Midbrain (tissue), 1 donor: ENCODE measurements around the gene KAZN.
"Not testable (repeated sequence)": the region's sequence is repeated elsewhere in the genome, so short reads cannot be mapped to it uniquely, and the experiment has no call there.

Experiments used
- DNase-seq: peaks from one replicate; lab custom pipeline; 2025; lab: John Stamatoyannopoulos, UW

KAZN gene

DNA sequence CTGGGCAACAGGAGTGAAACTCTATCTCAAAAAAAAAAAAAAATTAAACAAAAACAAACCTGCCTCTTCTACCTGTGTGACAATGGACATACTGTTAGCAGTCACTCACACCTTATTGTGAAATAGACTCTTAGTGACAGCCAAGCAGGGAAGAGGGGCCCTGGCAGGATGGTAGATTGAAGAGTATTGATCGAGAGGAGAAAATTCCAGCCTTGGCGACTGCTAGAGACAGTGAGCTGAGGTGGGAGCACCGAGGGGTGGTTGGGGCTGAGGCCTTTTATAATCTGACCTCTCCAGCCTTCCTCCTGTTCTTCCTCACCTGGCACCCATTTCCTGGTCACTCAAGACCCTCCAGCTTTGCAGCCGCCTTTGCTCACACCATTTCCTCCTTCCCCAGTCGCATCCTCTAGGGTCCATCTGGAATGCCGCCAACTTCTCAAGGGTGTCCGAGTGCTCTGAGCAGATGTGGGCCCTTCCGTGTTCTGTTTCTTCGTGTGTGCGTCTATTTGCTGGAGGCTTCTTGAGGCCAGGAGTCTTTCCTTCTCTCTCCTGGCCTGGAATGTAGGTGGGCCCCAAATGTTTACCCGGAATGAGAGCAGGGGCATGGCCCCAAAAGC is 358.2 kb downstream of the KAZN start:
- DNase-seq, result no peak

DNA sequence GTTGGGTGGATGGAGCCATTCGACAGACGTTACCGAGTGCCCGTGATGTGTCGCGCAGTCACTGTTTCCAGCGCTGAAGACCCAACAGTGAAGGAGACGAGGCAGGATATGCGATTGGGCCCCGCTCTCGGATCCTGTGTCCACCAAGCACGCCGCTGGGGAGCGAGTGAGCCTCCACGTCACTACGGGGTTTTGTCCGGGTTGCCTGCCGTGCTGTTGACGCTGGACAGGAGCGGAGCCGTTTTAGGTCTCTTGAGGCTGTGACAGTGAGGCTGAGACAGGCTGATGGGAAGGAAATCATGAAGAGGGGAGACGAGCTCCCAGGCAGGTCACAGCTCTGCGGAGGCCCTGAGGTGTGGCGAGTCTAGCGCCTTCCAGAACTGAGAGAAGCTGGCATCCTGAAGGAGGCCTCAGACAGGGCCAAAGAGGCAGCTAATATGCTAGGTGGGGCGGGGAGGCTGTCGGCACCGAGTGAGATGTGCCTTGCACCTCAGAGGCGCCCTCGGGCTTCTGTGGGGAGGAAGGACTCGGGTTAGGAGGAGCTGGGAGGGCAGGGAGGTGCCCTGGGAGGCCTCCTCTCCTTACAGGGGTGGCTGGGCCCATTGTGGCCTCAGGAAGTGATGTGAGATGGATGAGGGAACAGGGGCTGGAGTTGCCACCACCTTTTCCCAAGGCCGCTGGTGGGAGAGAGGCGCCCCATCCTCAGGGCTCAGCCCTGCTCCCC is 359.1 kb downstream of the KAZN start:
- no peak for DNase-seq

DNA sequence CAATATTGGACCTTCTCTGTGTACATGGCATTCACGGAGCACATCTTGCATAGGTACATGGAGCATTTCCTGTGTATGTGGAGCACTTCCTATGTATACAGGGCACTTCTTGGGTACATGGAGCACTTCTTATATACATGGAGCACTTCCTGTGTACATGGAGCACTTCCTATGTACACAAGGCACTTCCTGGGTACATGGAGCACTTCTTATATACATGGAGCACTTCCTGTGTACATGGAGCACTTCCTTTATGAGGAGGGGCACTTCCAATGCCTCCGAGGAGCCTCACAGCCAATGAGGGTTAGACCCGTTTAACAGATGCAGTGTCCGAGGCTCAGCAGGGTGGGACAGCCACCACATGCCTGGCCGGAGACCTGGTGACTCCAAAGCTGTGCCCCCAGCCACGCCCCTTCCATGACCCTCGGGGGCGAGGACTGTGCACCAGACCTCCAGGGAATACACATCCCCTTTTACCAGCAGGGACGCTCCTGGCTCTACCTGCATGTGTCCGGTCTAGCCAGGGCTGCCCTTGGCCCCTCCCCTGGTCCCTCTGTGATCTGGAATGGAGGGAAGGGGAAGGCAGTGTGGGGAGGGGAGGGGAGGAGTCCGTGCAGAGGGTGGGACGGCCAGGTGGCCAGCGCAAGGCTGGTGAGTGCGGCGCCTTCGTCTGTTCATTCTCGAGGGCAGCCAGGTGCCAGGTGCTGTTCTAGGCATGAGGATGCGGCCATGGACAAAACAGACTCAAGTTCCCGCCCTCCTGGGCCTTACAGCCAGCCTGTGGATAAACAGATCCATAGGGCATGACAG is 360.0 kb downstream of the KAZN start:
- DNase-seq, result no peak

DNA sequence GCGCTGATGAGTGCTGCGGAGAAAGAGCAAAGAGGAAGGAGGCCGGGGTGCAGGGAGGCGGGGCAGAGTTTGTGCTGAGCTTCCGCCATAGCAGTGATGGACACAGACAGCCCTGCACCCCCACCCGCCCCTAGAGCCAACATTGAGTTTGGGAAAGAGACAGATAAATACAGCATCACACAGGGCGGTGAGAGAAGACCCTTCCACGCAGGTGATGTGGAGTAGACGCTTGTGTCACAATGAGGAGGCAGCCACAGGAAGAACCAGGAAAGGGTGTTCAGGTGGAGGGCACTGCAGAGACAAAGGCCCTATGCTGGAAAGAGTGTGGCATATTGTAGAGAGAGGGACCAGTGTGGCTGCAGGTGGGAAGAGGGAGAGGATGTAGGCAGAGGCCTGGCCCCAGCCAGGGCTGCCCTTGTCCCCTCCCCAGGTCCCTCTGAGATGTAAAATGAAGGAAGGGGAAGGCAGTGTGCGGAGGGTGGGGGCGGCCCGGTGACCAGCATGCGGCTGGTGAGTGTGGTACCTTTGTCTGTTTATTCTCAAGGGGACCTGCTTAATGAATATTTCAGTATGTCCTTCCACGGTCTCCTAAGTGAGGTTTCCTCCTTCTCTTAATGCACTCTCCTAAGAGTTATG is 360.7 kb downstream of the KAZN start:
- no peak for DNase-seq

DNA sequence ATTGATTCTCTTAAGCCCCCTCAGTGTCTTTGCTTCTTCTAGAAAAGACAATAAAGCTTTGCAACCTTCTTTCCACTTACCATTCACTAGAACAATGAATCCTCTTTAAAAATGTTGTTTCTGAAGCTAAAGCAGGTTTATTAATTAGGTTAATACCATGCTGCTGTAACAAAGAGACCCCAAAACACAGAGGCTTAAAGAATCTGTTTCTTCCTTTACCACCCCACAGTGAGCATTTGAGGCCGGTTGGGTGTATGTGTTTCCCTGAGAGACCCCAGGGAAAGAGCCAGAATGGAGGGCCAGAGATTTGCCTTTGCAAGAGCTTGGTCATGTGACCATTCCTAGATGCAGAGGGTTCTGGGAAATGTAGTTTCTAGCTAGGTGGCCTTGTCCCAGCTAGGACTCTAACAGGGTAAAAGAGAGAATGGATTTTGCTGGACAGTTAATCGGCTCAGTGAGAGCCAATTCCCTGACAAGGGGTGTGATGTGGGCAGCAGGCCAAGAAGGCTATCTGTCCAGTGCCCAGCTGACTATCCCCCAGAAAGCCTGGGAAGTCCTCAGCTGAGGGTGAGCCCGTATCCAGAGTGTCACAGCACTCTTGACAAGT is 363.3 kb downstream of the KAZN start:
- DNase-seq, result no peak

DNA sequence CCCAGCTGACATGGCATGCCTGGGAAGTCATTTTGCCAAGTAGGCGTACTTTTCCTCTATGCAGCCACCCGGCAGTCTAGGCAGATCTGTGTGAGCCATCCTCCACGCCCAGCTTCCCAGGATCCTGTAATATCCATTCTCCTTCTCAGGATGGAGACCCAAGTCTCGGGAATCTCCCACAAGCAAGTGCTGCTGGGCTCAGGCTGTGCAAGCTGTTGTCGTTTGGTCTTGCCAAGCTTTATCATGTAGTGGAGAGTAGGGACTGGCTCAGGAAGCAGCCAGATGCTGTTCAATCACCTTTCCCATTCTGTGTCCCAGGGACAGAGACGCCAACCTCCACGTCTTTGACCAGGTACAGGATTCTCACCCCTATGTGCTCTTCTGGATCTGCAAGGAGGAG is 363.9 kb downstream of the KAZN start:
- DNase-seq, result no peak

DNA sequence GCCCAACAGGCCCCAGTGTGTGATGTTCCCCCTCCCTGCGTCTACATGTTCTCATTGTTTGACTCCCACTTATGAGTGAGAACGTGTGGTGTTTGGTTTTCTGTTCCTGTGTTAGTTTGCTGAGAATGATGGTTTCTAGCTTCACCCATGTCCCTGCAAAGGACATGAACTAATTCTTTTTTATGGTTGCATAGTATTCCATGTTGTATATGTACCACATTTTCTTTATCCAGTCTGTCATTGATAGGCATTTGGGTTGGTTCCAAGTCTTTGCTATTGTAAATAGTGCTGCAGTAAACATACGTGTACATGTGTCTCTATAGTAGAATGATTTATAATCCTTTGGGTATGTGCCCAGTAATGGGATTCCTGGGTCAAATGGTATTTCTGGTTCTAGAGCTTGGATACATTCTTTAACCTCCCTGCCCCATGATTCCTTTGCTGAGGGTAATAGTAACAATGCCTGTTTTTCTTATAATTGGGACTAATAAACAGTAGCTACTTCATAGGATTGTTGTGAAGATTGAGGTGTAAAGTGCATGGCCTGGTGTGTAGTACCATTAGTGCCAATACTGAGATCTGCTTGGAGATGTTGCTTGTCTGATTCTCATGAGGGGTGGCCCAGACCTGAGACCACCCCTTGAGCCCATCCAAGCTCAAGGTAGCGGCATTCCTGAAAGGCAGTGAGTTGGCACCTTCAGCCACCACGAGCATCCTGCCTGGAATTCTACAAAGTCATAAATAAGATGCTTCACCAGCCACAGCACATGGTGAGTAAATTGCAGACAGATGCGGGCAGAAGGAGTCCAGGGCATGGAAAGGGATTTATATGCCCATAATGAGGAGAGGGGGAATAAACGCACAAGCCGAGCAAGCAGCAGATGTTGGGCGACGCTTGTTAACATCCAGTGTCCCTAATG is 365.6 kb downstream of the KAZN start:
- DNase-seq, result not testable (repeated sequence)

DNA sequence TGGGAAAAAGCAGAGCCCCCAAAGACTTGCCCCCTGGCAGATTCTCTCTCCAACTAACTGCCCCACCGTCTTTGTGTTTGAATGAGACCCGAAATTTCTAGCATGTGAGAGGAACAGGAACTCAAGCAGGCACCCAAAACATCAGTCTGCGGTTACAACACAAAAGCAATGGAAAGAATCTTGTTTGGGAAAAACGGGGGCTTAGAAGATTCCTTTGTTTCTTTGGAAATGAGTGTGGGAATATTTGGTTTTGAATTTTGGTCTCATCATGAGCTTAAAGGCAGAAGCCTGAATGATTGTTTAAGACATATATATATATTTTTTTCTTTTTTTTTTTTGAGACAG is 366.2 kb downstream of the KAZN start:
- no peak for DNase-seq

DNA sequence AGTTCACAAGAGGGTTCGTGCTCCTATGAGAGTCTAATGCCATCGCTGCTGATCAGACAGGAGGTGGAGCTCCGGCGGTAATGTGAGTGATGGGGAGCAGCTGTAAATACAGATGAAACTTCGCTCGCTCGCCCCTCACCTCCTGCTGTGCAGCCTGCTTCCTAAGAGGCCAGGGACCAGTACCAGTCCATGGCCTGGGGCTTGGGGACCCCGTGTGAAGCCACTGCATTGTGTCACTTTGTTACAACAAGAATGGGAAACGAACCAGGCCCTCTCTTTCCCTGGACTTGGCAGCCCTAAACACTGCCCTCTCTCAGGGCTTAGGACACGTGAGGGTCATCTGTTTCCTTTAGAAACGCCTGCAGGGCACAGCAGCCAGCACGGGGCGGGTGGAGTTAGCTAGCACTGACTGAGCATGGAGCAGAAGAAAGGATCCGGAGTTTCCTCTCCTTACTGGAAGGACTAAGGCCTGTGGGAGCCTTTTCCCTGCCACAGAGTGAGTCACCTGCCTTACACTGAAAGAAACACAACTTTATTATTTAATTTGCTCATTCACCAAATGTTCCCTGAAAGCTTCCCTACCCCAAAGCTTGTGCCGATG is 369.9 kb downstream of the KAZN start:
- peak; percentile 64 for DNase-seq

DNA sequence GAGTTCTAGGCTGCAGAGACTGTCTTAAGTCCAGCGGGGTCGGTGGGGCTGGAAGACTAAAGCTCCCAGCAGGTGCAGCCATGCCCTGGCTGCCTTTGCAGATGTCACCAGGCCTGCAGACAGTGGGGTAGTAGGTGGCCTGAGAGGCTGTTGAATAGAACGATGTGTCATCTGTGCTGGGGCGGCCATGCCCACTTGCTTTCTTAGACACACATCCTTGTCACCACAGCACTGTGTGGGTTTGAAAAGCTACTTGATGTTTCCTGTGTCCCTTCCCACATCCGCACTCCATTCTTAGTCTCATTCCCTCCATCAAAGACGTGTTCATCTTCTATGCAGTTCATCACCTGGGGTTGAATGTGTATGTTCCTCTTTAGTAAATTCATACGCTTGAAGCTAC is 370.5 kb downstream of the KAZN start:
- no peak for DNase-seq

DNA sequence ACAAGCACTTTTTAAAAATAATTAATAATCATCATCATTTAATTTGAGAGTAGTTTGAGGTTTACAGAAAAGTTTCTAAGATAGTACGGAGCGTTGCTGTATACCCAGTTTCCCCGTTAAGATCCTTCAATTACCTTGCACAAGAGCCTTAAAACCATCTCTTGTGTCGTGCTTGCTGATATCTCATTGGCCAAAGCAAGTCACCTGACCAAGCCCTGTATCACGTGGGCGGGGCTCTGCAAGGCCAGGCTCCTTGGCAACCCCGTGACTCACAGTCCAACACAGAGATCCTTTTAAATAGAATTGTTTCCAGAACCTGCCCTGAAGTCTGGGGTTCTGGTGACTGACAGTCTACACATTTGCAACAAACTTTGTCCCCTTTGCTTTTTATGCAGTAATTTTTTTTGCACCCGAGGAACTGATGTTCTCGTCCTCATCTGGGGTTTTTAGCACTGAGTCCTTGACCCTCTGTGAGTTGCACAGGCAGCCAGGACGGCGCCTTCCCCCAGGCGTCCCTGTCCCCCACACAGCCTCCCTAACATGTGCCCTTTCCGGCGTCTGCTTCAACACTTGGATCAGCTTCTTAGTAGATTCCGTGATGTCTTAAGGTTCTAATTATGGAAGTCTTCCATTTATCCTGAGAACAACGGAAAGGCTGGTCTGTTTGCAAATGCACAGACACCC is 371.8 kb downstream of the KAZN start:
- peak; percentile 37 for DNase-seq

DNA sequence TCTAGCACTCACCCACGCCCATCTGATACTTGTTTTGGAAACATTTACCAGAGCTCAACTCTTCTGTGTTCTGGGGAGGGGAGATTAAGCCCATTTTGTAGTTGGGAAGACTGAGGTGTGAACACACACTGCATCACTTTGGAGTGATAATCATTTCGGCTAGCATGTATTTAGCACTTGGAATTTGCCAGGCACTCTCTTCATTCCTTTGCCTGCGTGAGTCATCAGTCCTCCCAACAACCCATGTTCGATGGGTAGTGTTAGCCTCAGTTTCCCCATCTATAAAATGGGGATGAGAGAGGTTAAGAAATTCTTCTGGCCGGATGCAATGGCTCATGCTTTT is 372.3 kb downstream of the KAZN start:
- DNase-seq, result no peak

DNA sequence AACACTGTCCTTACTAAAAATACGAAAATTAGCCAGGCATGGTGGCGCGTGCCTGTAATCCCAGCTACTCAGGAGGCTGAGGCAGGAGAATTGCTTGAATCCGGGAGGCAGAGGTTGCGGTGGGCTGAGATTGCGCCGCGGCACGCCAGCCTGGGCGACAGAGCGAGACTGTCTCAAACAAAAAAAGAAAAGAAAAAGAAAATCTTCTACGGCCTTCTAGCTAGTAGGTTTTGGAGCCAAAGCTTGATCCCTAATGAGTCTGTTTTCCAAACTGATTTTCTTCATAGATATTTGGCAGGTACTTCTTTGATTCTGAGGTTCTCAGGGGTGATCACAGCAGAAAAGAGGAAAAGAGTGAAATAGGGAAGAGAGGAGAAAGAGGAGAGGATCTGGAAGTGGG is 372.7 kb downstream of the KAZN start:
- DNase-seq, result no peak

DNA sequence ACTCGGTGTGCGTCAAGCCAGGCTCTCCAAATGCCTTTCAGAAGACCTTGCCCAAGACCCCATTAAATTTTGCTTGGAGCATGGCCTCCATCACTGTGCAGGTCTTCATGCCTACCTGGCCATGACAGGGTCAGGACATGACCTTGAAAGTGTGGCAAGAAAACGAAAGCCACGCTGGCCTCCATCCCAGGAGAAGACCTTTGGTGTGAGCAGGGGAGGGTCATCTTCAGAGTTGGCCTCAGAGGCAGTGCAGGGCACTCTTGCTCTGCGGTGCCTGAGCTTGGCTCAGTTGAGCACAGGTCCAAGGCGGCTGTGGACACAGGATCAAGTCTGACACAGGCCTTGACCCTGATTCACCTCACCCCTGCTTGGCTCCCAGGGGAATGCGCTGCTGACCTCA is 373.6 kb downstream of the KAZN start:
- DNase-seq, result no peak

DNA sequence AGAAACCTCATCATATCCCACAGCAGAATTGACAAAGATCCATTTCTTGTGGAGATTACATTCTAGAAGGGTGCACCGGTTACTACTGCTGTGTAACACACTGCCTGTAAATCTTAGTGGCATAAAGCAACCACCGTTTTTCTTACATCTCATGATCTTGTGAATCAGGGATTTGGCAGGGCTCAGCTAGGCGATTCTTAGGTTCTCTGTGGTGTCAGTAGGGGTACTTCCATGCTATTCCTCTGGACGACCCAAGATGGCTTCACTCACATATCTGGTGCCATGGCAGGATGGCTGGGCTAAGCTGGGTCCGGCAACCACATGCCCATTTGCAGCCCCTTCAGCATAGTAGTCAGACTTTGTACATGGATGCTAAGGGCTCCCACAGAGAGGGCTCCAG is 375.3 kb downstream of the KAZN start:
- no peak for DNase-seq

DNA sequence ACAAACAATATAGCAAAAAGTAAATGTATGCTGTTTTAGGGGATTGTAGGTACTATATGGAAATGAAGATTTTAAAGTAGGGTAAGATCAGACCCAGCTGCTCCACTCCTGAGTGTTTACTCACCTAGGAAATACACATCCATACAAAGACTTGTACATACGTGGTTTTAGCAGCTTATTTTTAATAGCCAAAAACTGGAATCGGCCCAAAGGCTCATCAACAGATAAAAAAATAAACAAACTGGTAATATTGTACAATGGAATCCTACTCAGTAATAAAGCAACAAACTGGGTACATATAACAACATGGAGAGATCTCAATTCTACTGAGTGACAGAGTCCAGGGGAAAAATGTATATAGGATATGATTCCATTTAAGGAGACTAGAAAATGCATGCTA is 375.9 kb downstream of the KAZN start:
- DNase-seq, result no peak

DNA sequence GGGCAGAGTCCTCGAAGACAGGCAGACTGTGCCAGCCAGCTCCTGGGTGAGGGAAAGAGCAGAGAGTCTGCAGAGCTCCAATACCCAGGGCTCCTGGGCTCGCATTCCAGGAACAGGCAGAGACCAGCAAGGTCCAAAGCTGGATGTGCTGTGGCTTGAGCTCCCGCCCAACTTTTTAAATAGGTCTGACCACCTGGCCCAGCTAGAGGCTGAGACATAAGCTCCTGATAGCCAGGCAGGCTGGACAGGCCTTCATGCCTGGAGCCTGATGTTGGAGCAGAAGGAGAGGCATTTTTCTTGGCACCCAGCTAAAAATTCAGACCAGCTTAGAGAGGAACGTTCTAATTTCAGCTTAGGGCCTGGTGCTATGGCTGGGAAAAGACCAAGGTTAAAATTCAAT is 376.6 kb downstream of the KAZN start:
- no peak for DNase-seq

DNA sequence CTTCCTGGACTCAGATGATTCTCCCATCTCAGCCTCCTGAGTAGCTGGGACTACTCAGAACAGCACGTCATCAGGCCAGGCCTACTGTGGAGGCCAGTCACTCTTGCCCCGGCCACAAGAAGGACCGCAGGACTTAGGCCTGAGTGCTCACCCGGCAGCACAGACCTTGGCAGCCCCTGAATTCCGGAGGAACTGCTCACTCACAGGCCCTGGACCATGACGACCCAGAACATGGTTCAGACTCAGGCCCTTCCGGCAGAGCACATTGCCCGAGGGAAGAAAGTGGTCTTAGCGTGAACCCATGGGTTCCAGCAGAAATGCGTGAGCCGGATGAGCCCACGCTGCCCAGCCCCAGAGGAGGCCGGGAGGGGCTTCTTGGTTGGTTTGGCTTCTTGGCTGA is 377.8 kb downstream of the KAZN start:
- no peak for DNase-seq

DNA sequence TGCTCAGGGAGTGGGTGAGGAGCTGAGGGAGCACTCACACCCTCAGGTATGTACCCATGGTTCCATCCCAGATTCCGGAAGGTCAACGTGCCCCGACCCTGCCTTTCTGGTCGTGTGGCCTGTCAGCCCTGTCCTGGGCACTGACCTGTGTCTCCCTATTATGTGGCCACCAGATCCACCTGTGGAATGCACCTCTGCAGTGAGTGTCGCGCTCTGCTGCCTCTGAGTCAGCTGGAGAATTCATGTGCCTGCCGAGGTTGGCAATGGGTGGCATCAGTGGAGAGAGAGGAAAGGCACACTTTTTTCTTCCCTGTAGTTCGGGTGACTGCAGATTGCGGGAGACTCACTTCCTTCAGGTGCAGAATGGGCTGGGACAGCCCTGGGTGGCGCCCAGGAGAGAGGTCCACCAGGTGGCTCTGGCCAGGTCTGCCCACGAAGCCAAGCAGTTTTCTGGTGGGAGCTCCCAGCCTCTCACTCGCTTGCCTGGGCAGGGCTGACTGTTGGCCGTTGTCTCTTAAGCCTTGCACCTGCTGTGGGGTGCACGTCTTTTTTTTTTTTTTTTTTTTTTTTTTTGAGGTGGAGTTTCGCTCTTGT is 378.9 kb downstream of the KAZN start:
- no peak for DNase-seq

DNA sequence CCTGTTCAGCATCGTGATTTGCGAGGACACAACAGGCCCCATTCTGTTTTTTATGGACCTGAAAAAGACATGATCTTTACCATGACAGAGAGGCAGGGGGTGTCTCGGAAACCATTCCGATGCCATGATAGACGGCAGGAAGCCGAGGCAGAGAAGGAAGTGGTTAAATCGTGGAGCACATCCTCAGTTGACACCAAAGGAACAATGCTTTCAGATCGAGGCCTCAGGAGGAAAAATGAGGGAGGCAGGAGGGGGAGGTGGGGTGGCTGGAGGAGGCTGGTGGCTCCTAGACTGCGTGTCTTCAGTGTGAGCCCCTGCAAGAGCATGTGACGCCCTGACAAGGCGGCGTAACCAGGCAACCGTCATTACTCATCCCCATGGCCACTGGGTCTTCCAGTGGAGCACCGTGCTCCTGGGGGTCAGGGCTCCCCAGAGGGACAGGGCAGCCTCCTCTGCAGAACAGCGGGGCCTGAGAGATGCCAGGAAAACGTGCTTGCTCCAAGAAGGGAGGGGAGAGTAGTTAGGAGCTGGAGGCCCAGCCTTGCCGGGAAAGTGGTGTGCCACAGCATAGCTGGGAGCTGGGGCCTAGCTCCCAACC is 382.2 kb downstream of the KAZN start:
- no peak for DNase-seq
